NT2/D1 (cell line): ENCODE data around the gene NME7.

Experiments used
- SUZ12 ChIP-seq: IDR thresholded peaks from 2 replicates; pipeline ENCODE4 v1.6.1; 2011; ENCODE audit not compliant: insufficient read length, insufficient read depth; ENCODE audit errors: extremely low read depth
- YY1 ChIP-seq: IDR thresholded peaks from 2 replicates; pipeline ENCODE4 v1.6.1; 2011; ENCODE audit not compliant: insufficient read length, insufficient read depth
- ZNF274 ChIP-seq: IDR thresholded peaks from 2 replicates; pipeline ENCODE4 v1.6.1; 2011; ENCODE audit warnings: mild to moderate bottlenecking, low read depth, low read length

- TF ChIP-seq ZNF274 (no peak), YY1 (no peak), SUZ12 (no peak)
These were observed 244.6 kb downstream of the NME7 start for GRCh38 chr1:169122976-169123375.
